Skeletal muscle cell (primary cell): ENCODE results near the gene CLDN7.

Experiments
- DNase-seq: peaks from one replicate; pipeline ENCODE4 v3.0.0-alpha.2; 2010; ENCODE audit warnings: low read depth
- H3K4me3 ChIP-seq: 2 replicates; pipeline ENCODE4 v1.5.1; 2011; ENCODE audit warnings: low read depth, mild to moderate bottlenecking, control low read depth, low read length, moderate library complexity

CLDN7 gene

GRCh38 chr17:7290166-7290565, 27.9 kb upstream of the CLDN7 start:
- no peak for DNase-seq

GRCh38 chr17:7289256-7290032, 27.2 kb upstream of the CLDN7 start:
- H3K4me3 ChIP-seq, result no peak overlapping the region

More at GRCh38 chr17:7290166-7290565, 27.9 kb upstream of the CLDN7 start:
- no peak overlapping the region for H3K4me3 ChIP-seq

DNA sequence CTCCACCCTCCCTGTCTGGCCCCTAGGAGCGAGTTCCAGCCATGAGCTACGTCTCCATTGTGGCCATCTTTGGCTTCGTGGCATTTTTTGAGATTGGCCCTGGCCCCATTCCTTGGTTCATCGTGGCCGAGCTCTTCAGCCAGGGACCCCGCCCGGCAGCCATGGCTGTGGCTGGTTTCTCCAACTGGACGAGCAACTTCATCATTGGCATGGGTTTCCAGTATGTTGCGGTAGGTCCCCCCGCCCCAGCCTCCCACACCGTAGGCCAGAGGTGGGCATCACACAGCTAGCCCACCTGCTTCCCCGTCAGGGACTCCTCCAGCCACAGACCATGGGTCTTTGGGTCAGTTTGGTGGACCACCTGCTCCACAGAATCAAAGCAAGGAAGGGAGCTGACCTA, 23.4 kb upstream of the CLDN7 start:
- no peak overlapping the region for H3K4me3 ChIP-seq
- no peak for DNase-seq

More at GRCh38 chr17:7289256-7290032, 27.2 kb upstream of the CLDN7 start:
- DNase-seq, result no peak

DNA sequence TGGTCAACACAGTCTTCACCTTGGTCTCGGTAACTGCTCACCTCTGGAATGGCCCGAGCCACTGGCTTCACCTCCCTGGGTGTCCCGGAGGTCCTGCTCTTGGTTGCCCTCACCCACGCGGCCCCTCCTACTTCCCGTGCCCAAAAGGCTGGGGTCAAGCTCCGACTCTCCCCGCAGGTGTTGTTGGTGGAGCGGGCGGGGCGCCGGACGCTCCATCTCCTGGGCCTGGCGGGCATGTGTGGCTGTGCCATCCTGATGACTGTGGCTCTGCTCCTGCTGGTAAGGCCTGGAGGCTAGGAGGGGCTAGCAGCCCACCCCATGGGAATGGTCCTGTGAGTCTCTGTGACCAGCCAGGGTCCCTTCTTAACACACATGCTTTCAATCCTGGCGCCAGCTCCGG, 22.6 kb upstream of the CLDN7 start:
- DNase-seq, result no peak
- H3K4me3 ChIP-seq, result no peak overlapping the region

GRCh38 chr17:7283471-7284216, 21.4 kb upstream of the CLDN7 start:
- H3K4me3 ChIP-seq, result no peak overlapping the region
- no peak for DNase-seq

- H3K4me3 ChIP-seq, result no peak overlapping the region
- DNase-seq, result no peak
These were observed 20.6 kb upstream of the CLDN7 start for GRCh38 chr17:7282752-7283321.

- peak overlapping the region; percentile 49 for H3K4me3 ChIP-seq
- no peak for DNase-seq
These were observed 19.9 kb upstream of the CLDN7 start for GRCh38 chr17:7281953-7282751.

GRCh38 chr17:7281074-7281952, 19.0 kb upstream of the CLDN7 start, which contains the start of gene SLC2A4:
SLC2A4 (plus strand) TSS chr17:7281718; CDS start chr17:7281935, 217 bp downstream.
- peak within 1 kb of the TSS; percentile 49 for H3K4me3 ChIP-seq
- peak; percentile 73 for DNase-seq

- peak overlapping the region; percentile 49 for H3K4me3 ChIP-seq
- no peak for DNase-seq
These were observed 18.3 kb upstream of the CLDN7 start for GRCh38 chr17:7280519-7281073.

DNA sequence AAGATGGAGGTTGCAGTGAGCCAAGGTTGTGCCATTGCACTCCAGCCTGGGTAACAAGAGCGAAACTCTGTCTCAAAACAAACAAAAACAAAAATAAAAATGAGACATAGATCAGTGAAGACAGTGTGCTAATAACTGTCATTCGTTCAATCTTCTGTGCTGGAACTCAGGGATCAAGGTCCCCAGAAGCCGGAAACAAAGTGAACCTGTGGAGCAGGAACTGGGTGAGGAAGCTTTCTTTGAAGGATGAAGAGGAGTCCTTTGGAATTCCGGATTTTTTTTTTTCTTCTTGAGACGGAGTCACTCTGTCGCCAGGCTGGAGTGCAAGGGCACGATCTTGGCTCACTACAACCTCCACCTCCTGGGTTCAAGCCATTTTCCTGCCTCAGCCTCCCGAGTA, 17.2 kb upstream of the CLDN7 start:
- no peak overlapping the region for H3K4me3 ChIP-seq
- no peak for DNase-seq

DNA sequence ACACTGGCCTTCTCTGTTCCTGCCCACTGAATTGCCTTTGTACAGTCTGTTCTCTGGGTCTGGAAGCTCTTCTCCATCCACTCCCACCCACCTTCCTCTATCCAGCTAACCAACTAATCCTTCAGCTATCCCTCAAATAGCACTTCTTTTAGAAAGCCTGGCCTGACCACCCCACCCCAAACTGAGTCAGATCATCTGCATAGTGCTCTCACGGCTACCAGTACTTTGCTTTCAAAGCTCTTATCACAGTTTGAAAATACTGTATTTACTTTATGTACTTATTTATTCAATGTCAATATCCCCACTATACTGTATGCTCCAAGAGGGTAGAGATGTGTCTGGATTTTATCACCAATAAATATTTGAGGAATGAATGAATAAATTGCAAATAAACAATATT, 4.5 kb upstream of the CLDN7 start:
- no peak for DNase-seq
- no peak overlapping the region for H3K4me3 ChIP-seq

DNA sequence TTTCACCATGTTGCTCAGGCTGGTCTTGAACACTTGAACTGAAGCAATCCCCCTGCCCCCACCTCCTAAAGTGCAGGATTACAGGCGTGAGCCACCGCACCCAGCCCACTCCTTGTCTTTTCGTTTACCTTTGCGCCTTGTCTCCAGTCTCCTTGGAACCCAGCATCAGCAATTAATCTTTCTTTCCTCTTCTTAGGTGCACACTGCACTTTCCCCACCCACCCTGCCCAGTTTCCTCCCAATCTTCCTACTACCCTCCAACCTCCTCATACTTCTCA, 1.5 kb upstream of the CLDN7 start:
- H3K4me3 ChIP-seq, result no peak overlapping the region
- DNase-seq, result no peak

- H3K4me3 ChIP-seq, result no peak overlapping the region
- DNase-seq, result no peak
These were observed 890 bp upstream of the CLDN7 start for GRCh38 chr17:7262935-7263800.

GRCh38 chr17:7261379-7262191, 693 bp downstream of the CLDN7 start:
- peak overlapping the region; percentile 40 for H3K4me3 ChIP-seq
- no peak for DNase-seq

GRCh38 chr17:7260651-7261378, 1.5 kb downstream of the CLDN7 start:
- H3K4me3 ChIP-seq, result peak overlapping the region; percentile 40
- no peak for DNase-seq

GRCh38 chr17:7260151-7260550, 2.1 kb downstream of the CLDN7 start:
- no peak overlapping the region for H3K4me3 ChIP-seq
- DNase-seq, result no peak
